CD1c-positive myeloid dendritic cell (primary cell): ENCODE measurements around the gene PPP4R3A.
"Not testable (repeated sequence)": the region's sequence is repeated elsewhere in the genome, so short reads cannot be mapped to it uniquely, and the experiment has no call there.

ENCODE experiments used
- DNase-seq: peaks from one replicate; pipeline ENCODE4 v3.0.0-alpha.2; 2016; ENCODE audit errors: extremely low spot score

The PPP4R3A gene

DNA sequence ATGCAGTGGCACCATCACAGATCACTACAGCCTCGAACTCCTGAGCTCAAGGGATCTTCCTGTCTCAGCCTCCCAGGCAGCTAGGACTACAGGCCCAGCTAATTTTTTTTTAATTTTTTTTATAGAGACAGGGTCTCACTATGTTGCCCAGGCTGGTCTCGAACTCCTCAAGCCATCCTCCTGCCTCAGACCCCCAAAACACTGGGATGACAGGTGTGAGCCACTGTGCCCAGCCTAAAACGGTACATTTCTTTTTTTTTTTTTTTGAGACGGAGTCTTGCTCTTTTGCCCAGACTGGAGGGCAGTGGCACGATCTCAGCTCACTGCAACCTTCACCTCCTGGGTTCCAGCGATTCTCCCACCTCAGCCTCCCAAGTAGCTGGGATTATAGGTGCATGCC lies 100.9 kb downstream of the PPP4R3A start:
- not testable (repeated sequence) for DNase-seq
